HG03432 (cell line): ENCODE measurements around the gene GORASP2.

ENCODE experiments used
- ATAC-seq: cut with Tn5 transposase; IDR thresholded peaks from one replicate; pipeline ENCODE4 v1.9.1; 2021; ENCODE audit warnings: mild to moderate bottlenecking, moderate library complexity; ENCODE audit not compliant: unreplicated experiment

The GORASP2 gene

GRCh38 chr2:170991398-170992182 is 62.5 kb downstream of the GORASP2 start:
- ATAC-seq: no peak

GRCh38 chr2:170996316-170996715 is 67.3 kb downstream of the GORASP2 start:
- ATAC-seq: no peak

DNA sequence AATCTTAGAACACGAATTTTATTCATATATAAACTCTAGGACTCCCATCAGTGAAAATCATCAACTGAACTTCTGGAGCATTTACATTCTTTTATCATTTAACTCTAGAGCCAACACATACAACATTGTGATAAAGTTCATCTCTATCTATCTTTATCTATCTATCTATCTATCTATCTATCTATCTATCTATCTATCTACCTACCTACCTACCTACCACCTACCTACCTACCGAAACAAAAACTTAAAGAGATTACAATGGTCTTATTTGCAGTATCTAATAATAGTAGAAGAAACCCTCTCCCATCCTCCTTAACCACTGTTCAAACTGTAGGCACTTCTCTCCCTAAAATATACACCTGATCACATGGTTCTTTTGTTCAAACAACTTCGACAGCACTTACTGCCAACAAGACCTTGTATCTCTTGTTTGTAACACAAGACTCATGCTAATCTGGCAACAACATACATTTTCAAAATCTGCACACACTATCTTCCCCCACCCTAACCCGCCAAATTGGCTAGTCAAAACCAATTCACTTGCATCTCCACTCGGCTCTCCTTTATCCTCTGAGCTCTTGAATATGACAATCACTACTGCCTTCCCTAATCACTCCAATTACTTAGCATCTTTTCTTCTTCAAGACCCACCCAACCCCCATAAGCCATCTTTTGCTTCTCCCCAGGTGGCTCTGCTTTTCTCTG is 69.0 kb downstream of the GORASP2 start:
- no peak for ATAC-seq

DNA sequence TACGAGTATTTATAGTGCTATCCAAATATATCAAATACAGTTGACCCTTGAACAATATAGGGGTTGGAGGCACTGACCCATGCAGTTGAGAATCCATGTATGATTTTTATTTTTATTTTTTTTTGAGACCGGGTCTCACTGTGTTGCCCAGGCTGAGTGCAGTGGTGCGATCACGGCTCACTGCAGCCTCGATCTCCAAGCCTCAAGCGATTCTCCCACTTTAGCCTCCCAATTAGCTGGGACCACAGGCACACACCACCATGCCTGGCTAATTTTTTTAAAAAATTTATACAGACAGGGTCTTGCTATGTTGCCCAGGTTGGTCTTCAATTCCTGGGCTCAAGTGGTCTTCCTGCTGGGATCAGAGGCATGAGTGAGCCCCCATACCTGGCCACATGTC is 70.6 kb downstream of the GORASP2 start:
- no peak for ATAC-seq

DNA sequence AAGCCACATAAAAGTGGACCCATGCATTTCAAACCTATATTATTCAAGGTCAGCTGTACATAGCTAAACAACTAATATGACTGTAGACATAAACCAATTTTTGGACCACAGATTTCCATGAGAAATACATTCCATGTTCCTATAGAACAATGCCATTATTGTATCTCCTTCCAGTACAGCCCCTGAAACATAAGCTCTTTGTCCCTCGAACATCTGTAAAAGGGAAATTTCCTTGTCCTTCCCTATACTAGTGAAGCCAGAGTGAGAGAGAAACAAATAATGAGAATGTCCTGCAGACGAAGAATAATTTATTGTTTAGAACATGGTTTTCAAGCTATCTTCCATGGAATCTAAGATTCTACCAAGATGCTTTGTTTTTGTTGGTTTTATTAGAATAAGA is 75.3 kb downstream of the GORASP2 start:
- ATAC-seq: no peak

- no peak for ATAC-seq
Measured at GRCh38 chr2:171004833-171005232, 75.8 kb downstream of the GORASP2 start.

GRCh38 chr2:171008550-171009205 is 79.6 kb downstream of the GORASP2 start:
- ATAC-seq: no peak

DNA sequence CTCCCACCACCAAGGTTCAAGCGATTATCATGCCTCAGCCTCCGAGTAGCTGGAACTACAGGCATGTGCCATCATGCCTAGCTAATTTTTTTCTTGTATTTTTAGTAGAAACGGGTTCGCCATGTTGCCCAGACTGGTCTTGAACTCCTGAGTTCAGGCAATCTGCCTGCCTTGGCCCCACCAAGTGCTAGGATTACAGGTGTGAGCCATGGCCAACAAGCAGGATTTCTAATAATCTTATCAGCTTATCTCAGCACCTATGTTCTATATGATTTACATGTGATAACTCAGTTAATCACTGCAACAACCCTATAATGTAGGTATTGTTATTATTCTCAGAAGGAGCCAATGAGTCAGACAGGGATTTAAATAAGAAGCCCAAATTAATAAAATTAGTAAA is 80.3 kb downstream of the GORASP2 start:
- no peak for ATAC-seq

GRCh38 chr2:171013851-171014250 is 84.8 kb downstream of the GORASP2 start:
- no peak for ATAC-seq

- no peak for ATAC-seq
Measured at GRCh38 chr2:171016125-171016524, 87.1 kb downstream of the GORASP2 start.
